Glutamatergic neuron (in vitro differentiated cells): Measurements from ENCODE around the gene ZNF500. TPM values are rescaled to one million over a fixed set of nuclear protein-coding genes. Genes with fewer than 3 reads are reported as not detected.
"Not testable (repeated sequence)": the region's sequence is repeated elsewhere in the genome, so short reads cannot be mapped to it uniquely, and the experiment has no call there.

Source experiments
- DNase-seq: peaks from one replicate; pipeline ENCODE4 v3.0.0; 2022
- H3K27ac Mint-ChIP-seq: one replicate; pipeline ENCODE4 v1.8.0; 2020; ENCODE audit warnings: mild to moderate bottlenecking, mixed read lengths, inconsistent platforms; ENCODE audit not compliant: unreplicated experiment
- H3K27me3 Mint-ChIP-seq: one replicate; pipeline ENCODE4 v1.8.0; 2020; ENCODE audit warnings: mild to moderate bottlenecking, moderate library complexity, mixed read lengths, inconsistent platforms; ENCODE audit not compliant: unreplicated experiment
- H3K36me3 Mint-ChIP-seq: one replicate; pipeline ENCODE4 v1.8.0; 2020; ENCODE audit warnings: mild to moderate bottlenecking, mixed read lengths, inconsistent platforms; ENCODE audit not compliant: unreplicated experiment
- H3K4me1 Mint-ChIP-seq: one replicate; pipeline ENCODE4 v1.8.0; 2020; ENCODE audit warnings: mild to moderate bottlenecking, low read depth, mixed read lengths, inconsistent platforms; ENCODE audit not compliant: unreplicated experiment
- H3K4me3 Mint-ChIP-seq: one replicate; pipeline ENCODE4 v1.8.0; 2020; ENCODE audit warnings: mild to moderate bottlenecking, mixed read lengths, inconsistent platforms; ENCODE audit not compliant: unreplicated experiment
- H3K9me3 Mint-ChIP-seq: one replicate; pipeline ENCODE4 v1.8.0; 2020; ENCODE audit warnings: mild to moderate bottlenecking, moderate library complexity, mixed read lengths, inconsistent platforms; ENCODE audit not compliant: unreplicated experiment
- total RNA-seq: library from RNA; stranded (reverse); fragmentation: NEBNext Ultra II Directional; extraction: Animal tissue kit (Norgen Biotek cat#: 25700); gene quantifications from one replicate; pipeline ENCODE4 v1.2.1, GENCODE V29; 2021; ENCODE audit not compliant: unreplicated experiment
- TF ChIP-seq, protein P1 (sequence below): fragments of 200-600 bp; sonication (generic); IDR thresholded peaks from one replicate; pipeline ENCODE4 v1.5.0; 2021; ENCODE audit not compliant: partially characterized antibody, unreplicated experiment

The ZNF500 gene
- total RNA-seq, 1 donor from 2014 or later: 19.8 TPM

DNA sequence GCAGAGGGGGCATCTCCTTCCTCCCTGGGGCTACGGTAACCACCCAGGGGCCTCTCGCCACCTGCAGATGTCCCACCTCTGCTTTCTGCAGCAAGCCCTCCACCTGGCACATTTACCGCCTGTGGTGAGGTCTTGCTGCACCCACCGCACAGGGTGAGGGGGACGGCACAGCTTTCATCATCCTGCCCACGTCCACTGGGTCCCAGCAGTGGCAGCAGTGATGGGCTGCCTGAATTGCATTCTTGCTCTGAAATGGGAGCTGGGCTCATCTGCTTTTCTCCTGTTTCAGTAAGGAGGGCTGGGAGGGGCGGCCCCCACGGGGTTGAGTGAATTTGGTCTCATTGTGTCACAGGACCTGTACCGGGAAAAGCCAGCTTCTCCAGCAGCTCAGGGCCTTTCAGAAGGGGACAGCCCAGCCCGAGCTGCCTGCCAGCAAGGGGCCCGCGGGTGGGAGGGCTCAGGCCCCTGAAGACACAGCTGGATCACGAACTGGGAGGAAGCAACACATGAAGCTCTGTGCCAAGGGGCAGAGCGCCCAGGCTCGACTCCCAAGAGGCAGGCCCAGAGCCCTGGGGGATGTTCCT lies 19.9 kb downstream of the ZNF500 start:
- TF ChIP-seq, protein P1, sequence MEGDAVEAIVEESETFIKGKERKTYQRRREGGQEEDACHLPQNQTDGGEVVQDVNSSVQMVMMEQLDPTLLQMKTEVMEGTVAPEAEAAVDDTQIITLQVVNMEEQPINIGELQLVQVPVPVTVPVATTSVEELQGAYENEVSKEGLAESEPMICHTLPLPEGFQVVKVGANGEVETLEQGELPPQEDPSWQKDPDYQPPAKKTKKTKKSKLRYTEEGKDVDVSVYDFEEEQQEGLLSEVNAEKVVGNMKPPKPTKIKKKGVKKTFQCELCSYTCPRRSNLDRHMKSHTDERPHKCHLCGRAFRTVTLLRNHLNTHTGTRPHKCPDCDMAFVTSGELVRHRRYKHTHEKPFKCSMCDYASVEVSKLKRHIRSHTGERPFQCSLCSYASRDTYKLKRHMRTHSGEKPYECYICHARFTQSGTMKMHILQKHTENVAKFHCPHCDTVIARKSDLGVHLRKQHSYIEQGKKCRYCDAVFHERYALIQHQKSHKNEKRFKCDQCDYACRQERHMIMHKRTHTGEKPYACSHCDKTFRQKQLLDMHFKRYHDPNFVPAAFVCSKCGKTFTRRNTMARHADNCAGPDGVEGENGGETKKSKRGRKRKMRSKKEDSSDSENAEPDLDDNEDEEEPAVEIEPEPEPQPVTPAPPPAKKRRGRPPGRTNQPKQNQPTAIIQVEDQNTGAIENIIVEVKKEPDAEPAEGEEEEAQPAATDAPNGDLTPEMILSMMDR: no peak
- Mint-ChIP-seq H3K4me3 (no peak overlapping the region), H3K36me3 (no peaks in the 10 kb centered on the region), H3K27me3 (peaks cover 2% of the 10 kb centered on the region), H3K4me1 (peaks cover 22% of the 10 kb centered on the region), H3K27ac (no peak overlapping the region), H3K9me3 (peaks cover 4% of the 10 kb centered on the region)
- no peak for DNase-seq

DNA sequence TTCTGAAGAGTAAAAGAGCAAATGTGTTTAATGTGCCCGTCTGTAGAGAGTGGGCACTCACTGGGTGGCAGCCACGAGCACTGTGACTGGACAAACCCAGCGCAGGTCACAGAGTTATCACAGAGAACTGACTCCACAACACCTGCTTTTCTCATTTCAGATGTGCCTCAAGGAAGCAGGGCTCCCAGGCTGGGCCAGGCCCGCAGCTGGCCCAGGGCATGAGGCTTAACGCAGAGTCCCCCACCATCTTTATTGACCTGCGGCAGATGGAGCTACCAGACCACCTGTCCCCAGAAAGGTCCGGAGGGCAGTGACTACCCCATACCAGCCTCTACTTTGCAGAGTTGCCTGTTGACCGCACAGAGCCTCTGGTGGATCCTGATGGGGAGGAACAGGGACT lies 20.7 kb downstream of the ZNF500 start:
- H3K27ac Mint-ChIP-seq: peak overlapping the region; percentile 66
- H3K4me3 Mint-ChIP-seq: peak overlapping the region; percentile 8
- peak; percentile 33 for DNase-seq
- no peaks in the 10 kb centered on the region for H3K36me3 Mint-ChIP-seq
- peaks cover 4% of the 10 kb centered on the region for H3K9me3 Mint-ChIP-seq
- TF ChIP-seq, protein P1: no peak
- peaks cover 22% of the 10 kb centered on the region for H3K4me1 Mint-ChIP-seq
- peaks cover 2% of the 10 kb centered on the region for H3K27me3 Mint-ChIP-seq

DNA sequence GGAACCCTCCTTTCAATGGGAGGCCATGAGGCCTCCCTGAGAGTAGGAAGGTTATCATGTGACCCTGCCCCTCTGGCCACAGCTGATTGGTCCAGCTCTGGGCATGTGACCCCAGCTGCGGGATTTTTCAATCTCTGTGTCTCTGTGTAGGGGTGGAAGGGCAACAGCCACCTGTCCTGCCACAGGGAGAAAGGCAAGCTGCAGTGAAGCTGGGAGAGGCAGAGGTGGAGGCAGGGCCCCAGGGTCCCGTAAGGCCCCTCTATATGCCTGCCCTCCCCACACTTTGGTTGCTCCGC lies 21.7 kb downstream of the ZNF500 start:
- no peak overlapping the region for H3K27ac Mint-ChIP-seq
- peaks cover 22% of the 10 kb centered on the region for H3K4me1 Mint-ChIP-seq
- no peak for DNase-seq
- peaks cover 4% of the 10 kb centered on the region for H3K9me3 Mint-ChIP-seq
- TF ChIP-seq, protein P1: no peak
- H3K36me3 Mint-ChIP-seq: no peaks in the 10 kb centered on the region
- H3K4me3 Mint-ChIP-seq: no peak overlapping the region
- peaks cover 2% of the 10 kb centered on the region for H3K27me3 Mint-ChIP-seq

DNA sequence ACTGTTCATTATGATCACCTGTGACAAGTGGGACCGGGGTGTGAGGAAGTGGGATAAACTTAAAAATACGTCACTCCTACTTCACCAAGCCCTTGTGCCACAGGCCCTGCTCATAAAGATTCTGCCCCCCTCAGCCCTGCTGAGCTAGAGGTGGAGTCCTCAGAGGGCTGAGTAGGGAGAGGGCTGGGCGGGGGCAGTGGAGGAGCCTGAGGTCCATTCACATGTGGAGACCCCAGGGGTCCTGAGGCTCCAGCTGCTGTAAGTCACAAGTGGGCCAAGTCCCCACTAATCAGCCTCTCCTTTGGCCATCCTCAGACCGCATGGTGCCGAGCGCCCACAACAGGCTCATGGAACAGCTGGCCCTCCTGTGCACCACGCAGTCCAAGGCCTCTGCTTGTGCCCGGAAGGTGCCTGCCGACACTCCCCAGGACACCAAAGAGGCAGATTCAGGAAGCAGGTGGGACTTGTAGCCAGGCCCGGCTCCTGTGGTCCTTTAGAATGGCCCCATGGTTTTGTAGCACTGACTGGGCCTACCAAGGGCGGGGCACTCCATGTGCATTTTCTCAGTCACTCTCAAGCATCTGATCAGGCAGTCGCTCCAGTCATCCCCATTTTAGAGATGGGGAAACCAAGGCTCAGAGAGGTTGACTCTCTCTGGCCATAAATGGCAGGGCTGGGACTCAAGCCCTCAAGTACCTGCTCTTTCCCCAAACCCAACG lies 22.2 kb downstream of the ZNF500 start:
- Mint-ChIP-seq H3K9me3 (peaks cover 4% of the 10 kb centered on the region), H3K27me3 (peaks cover 2% of the 10 kb centered on the region), H3K27ac (no peak overlapping the region), H3K4me1 (peaks cover 22% of the 10 kb centered on the region), H3K4me3 (no peak overlapping the region), H3K36me3 (no peaks in the 10 kb centered on the region)
- TF ChIP-seq, protein P1: no peak
- no peak for DNase-seq

DNA sequence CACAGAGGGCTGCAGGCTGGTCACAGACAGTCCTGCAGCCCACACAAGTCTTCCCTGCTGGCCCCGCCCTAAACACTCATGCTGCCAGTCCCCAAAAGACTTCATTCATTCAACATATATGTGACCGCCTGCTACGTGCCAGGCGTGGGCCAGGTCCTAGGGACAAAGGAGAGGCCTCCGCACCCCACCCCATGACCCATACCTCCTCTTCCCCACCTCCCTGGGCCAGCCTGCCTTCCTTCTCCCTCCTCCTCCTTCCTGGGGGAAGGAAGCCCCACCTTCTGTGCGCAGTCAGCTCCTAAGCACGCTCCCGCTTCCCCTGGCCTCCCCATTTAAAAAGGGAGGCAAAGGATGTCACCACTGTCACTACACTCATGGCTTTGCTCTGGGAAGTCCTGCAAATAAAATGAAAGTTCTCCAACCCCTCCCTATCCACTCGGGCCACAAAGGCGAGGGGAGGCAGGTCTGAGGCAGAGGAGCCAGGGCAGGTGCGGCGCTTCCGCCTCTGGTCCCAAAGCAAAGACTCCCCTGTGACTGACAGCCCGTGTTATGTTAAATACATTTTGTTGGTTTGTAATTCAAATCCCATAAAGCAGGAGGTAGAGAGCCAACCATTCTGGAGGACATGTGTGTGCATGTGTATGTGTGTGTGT lies 23.6 kb downstream of the ZNF500 start:
- H3K27me3 Mint-ChIP-seq: no peaks in the 10 kb centered on the region
- H3K27ac Mint-ChIP-seq: peak overlapping the region; percentile 34
- no peaks in the 10 kb centered on the region for H3K36me3 Mint-ChIP-seq
- TF ChIP-seq, protein P1: no peak
- no peak for DNase-seq
- H3K4me1 Mint-ChIP-seq: peaks cover 17% of the 10 kb centered on the region
- no peak overlapping the region for H3K4me3 Mint-ChIP-seq
- H3K9me3 Mint-ChIP-seq: peaks cover 2% of the 10 kb centered on the region

DNA sequence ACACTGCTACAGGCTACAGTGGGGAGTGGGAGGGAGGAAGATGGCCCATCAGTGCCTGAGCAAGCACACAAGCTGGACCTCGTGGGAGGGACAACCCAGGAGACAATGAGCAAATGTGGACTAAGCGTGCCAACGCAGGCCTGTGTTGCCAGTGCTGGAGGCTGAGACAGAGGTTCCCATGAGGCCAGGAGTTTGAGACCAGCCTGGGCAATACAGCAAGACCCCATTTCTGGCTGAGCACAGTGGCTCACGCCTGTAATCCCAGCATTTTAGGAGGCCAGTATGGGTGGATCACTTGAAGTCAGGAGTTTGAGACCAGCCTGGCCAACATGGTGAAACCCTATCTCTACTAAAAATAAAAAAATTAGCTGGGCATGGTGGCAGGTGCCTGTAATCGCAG lies 28.6 kb downstream of the ZNF500 start:
- not testable (repeated sequence) for H3K4me1 Mint-ChIP-seq, DNase-seq, H3K27me3 Mint-ChIP-seq, H3K27ac Mint-ChIP-seq, H3K9me3 Mint-ChIP-seq, H3K36me3 Mint-ChIP-seq, H3K4me3 Mint-ChIP-seq
